ENCODE results near the gene KRR1. TPM values are rescaled to one million over a fixed set of nuclear protein-coding genes. Genes with fewer than 3 reads are reported as not detected.
"Not testable (repeated sequence)": the region's sequence is repeated elsewhere in the genome, so short reads cannot be mapped to it uniquely, and the experiment has no call there.

The KRR1 gene
- total RNA-seq, 2 donors from 2014 or later = 21.6 to 34.7 TPM

GRCh38 chr12:75447691-75448393, 63.6 kb downstream of the KRR1 start:
- no peak for TF ChIP-seq POLR2A (IDR thresholded peaks at IDR 0.05)
- no peak for TF ChIP-seq CTCF (IDR thresholded peaks at IDR 0.05)
- TF ChIP-seq POLR2AphosphoS5 (IDR thresholded peaks at IDR 0.05) = no peak
- no peaks in the 10 kb centered on the region for H3K9me3 ChIP-seq
- intact Hi-C loops (cut with DNase I) = no loop called here
- H3K4me3 ChIP-seq = no peak overlapping the region
- 73% methylated on average over 4 of the region's 4 CpGs for WGBS
- no peaks in the 10 kb centered on the region for H3K27me3 ChIP-seq (replicated peaks; ENCODE audit: insufficient read depth)
- no peaks in the 10 kb centered on the region for H3K4me1 ChIP-seq (replicated peaks)
- no peaks in the 10 kb centered on the region for H3K36me3 ChIP-seq
- DNase-seq (ENCODE audit: low spot score) = no peak
- H3K27ac ChIP-seq = no peak overlapping the region

GRCh38 chr12:75446857-75447256, 64.6 kb downstream of the KRR1 start:
- TF ChIP-seq POLR2AphosphoS5 (IDR thresholded peaks at IDR 0.05) (no peak), POLR2A (IDR thresholded peaks at IDR 0.05) (no peak), CTCF (IDR thresholded peaks at IDR 0.05) (no peak)
- no peak for DNase-seq (ENCODE audit: low spot score)
- no peaks in the 10 kb centered on the region for H3K9me3 ChIP-seq
- intact Hi-C loops (cut with DNase I) = no loop called here
- H3K36me3 ChIP-seq = no peaks in the 10 kb centered on the region
- no peaks in the 10 kb centered on the region for H3K4me1 ChIP-seq (replicated peaks)
- H3K27ac ChIP-seq = no peak overlapping the region
- no peaks in the 10 kb centered on the region for H3K27me3 ChIP-seq (replicated peaks; ENCODE audit: insufficient read depth)
- no peak overlapping the region for H3K4me3 ChIP-seq

GRCh38 chr12:75445137-75445507, 66.3 kb downstream of the KRR1 start:
- H3K27me3 ChIP-seq (replicated peaks; ENCODE audit: insufficient read depth); intact Hi-C loops (cut with DNase I); H3K4me1 ChIP-seq (replicated peaks); DNase-seq (ENCODE audit: low spot score); H3K9me3 ChIP-seq; H3K4me3 ChIP-seq; H3K27ac ChIP-seq; H3K36me3 ChIP-seq: not testable (repeated sequence)
- 84% methylated on average over 7 of the region's 7 CpGs for WGBS

GRCh38 chr12:75444429-75445136, 66.8 kb downstream of the KRR1 start:
- Histone ChIP-seq H3K9me3 (no peaks in the 10 kb centered on the region), H3K4me3 (no peak overlapping the region), H3K27ac (no peak overlapping the region), H3K36me3 (no peaks in the 10 kb centered on the region), H3K27me3 (replicated peaks; ENCODE audit: insufficient read depth) (no peaks in the 10 kb centered on the region), H3K4me1 (replicated peaks) (no peaks in the 10 kb centered on the region)
- no peak for TF ChIP-seq CTCF (IDR thresholded peaks at IDR 0.05)
- TF ChIP-seq POLR2AphosphoS5 (IDR thresholded peaks at IDR 0.05) = no peak
- no peak for TF ChIP-seq POLR2A (IDR thresholded peaks at IDR 0.05)
- intact Hi-C loops (cut with DNase I) = no loop called here
- 73% methylated on average over 6 of the region's 6 CpGs for WGBS
- no peak for DNase-seq (ENCODE audit: low spot score)

GRCh38 chr12:75443709-75444108, 67.7 kb downstream of the KRR1 start:
- intact Hi-C loops (cut with DNase I) = no loop called here
- H3K4me3 ChIP-seq = no peak overlapping the region
- TF ChIP-seq CTCF (IDR thresholded peaks at IDR 0.05) = no peak
- TF ChIP-seq POLR2AphosphoS5 (IDR thresholded peaks at IDR 0.05) = no peak
- no peak for TF ChIP-seq POLR2A (IDR thresholded peaks at IDR 0.05)
- no peaks in the 10 kb centered on the region for H3K27me3 ChIP-seq (replicated peaks; ENCODE audit: insufficient read depth)
- WGBS = 44% methylated on average over 3 of the region's 3 CpGs
- H3K27ac ChIP-seq = no peak overlapping the region
- H3K9me3 ChIP-seq = no peaks in the 10 kb centered on the region
- H3K36me3 ChIP-seq = no peaks in the 10 kb centered on the region
- no peaks in the 10 kb centered on the region for H3K4me1 ChIP-seq (replicated peaks)
- DNase-seq (ENCODE audit: low spot score) = no peak

GRCh38 chr12:75442454-75442853, 69.0 kb downstream of the KRR1 start:
- H3K4me3 ChIP-seq; H3K27ac ChIP-seq; H3K9me3 ChIP-seq; DNase-seq (ENCODE audit: low spot score); H3K27me3 ChIP-seq (replicated peaks; ENCODE audit: insufficient read depth); intact Hi-C loops (cut with DNase I); H3K4me1 ChIP-seq (replicated peaks); H3K36me3 ChIP-seq: not testable (repeated sequence)
- 23% methylated on average over 3 of the region's 3 CpGs for WGBS

- H3K4me3 ChIP-seq; H3K4me1 ChIP-seq (replicated peaks); intact Hi-C loops (cut with DNase I); DNase-seq (ENCODE audit: low spot score); H3K27me3 ChIP-seq (replicated peaks; ENCODE audit: insufficient read depth); H3K27ac ChIP-seq; H3K9me3 ChIP-seq; H3K36me3 ChIP-seq: not testable (repeated sequence)
- 86% methylated on average over 4 of the region's 4 CpGs for WGBS
Observed at GRCh38 chr12:75441687-75442449, 69.5 kb downstream of the KRR1 start.

Data from prostate gland (tissue), 2 donors.